GM19099 (cell line): ENCODE measurements around the gene TMEM53.

Experiments used
- POLR2A ChIP-seq: IDR thresholded peaks from 3 replicates; pipeline ENCODE4 v1.6.1; 2011; ENCODE audit warnings: low read depth; ENCODE audit not compliant: insufficient read length; ENCODE audit errors: extremely low read depth

TMEM53 gene

DNA sequence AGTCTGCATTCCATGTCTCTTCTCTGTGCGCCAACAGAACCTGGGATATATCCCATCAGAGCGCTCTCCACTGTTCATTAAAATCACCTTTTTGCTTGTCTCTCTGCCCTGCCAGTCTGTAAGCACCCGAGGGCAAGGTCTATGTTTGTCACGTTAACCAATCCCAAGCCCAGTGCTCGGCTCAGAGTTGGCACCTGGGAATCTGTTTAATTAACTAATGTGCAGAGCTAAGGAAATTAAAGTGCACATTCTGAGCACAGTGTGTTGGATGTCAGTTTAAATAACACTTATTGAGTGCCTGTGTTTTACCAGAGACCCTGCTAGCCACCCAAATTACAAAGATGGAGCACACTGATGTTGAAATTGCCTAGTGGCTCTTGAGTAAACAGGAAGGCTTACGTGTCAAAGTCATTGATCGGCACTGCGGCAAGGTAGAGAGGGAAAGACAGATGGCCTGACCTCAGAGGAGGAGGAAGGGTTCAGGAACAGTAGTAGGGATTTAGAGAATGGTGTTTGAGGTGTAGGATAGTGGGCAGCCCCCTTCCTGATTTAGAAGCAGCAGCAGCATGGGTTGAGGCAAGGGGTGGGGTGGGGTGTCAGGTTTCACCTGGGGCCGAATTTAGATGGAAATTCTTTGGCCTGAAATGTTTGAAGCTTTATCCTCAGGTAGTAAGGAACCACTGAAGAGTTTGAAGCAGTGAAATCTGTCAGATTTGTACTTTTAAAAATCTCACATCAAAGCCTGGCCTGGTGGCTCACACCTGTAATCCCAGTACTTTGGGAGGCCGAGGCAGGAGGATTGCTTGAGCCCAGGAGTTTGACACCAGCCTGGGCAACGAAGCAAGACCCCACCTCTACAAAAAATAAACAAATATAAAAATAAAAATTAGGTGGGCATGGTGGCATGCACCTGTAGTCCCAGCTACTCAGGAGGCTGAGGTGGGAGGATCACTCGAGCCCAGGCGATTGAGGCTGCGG lies 7.9 kb upstream of the TMEM53 start:
- no peak for TF ChIP-seq POLR2A

- TF ChIP-seq POLR2A, result no peak
Observed at GRCh38 chr1:44679468-44679867, 5.2 kb upstream of the TMEM53 start.

- TF ChIP-seq POLR2A, result no peak
Observed at GRCh38 chr1:44678626-44679025, 4.3 kb upstream of the TMEM53 start.

DNA sequence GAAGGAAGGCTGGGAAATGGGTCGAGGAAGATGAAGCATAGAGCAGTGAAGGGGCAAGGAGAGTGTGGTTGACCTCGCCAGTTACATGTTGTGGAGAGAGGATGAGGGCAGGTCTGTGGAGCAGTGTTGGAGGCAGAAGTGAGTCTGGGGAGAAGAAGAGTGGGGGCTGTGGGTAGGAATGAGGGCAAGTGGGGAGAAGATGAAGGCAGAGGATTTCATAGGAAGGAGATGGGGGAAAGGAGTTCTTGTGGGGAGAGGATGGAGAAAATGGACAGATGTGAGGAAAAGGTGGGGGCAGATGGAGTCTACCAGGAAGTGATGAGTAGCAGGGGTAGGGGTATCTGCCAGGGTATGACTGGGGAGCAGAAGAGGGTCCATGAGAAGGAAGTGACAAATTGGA lies 3.8 kb upstream of the TMEM53 start:
- TF ChIP-seq POLR2A, result no peak

DNA sequence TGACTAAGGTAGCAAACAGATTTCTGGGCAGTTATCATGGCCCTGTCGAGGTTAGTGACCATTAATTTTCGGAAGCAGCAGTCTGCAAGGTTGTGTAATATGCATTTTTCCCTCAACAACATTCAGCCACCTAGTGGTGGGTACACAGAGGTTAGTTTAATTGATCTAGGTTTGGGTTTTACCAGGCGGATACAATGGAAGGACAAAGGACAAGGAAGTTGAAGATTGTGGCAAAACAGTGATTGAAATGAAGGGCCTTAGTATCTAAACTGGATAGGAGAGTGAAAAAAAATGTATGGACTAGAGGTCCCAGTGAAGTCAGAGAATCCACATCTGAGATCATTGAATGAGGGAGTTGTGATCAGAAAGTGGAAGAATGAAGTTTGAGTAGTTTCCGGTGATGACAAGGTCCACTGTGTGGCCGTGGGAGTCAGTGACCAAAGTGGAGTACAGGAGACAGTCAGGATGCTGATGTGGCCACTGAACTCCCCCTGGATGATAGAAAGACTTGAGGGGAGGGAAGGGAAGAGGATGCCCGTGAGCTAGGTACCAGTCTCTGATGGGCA lies 3.0 kb upstream of the TMEM53 start:
- TF ChIP-seq POLR2A, result no peak

GRCh38 chr1:44676484-44677200 lies 2.4 kb upstream of the TMEM53 start:
- no peak for TF ChIP-seq POLR2A

GRCh38 chr1:44675186-44675585 lies 905 bp upstream of the TMEM53 start:
- no peak for TF ChIP-seq POLR2A

- TF ChIP-seq POLR2A, result no peak
Observed at GRCh38 chr1:44673675-44674112, 587 bp downstream of the TMEM53 start.

GRCh38 chr1:44672961-44673674 lies 1.2 kb downstream of the TMEM53 start:
- TF ChIP-seq POLR2A, result no peak

DNA sequence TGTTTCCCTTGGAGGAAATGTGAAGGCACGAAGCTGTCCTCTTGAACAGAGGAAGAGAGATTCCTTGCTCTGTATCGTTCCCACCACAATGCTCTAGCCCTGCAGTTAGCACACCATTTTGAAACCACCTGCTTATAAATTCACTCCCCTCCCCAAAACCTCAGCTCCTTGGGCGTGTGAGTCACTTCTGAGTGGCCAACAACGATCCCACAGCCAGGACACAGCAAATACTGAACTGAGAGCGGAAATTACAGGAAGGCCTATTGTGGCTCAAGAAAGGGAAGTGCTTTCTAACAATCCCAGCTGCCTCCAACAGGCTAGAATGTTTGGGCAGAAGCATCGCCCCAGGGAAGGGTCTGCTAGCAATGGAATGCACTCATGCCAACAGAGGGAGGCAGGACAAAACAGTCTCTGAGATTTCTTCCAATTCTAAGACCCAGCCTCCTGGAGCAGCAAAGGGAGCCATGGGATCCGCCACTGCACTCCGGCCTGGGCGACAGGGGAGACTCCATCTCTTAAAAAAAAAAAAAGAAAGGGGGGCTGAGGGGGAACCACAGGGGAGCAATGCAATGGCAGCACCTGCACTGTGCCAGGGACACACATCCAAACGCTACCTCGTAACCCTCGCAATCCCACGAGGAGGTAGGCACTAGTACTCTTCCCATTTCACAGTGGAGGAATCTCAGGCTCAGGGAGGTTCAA lies 1.9 kb downstream of the TMEM53 start:
- peak; percentile 49 for TF ChIP-seq POLR2A

- TF ChIP-seq POLR2A, result no peak
Observed at GRCh38 chr1:44670751-44671640, 3.3 kb downstream of the TMEM53 start.

DNA sequence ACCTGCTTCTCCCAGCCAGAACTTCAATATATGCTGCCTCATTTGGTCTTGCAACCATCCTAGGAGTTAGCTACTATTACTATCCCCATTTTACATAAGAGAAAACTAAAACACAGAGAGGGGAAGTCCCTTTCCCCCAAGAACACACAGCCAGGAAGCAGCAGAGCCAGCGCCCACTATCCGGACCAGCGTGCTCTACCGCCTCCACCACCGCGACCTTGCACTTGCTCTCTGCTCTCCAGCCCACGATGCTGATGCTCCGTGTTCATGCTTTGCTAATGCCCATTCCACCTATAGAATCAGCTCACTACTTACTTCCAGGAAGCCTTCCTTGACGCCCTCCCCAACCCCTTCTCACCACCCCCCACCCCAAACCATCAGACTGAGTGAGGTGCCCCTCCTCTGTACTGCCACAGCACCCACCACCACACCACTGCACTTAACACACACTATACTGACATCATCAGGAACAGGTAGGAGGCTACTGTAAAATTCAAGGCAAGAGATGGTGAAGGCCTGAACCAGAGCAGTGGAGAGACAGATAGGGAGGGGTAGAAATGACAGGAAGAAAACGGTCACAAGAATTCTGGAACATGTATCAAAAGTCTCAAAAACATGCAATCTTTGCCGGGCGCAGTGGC lies 9.4 kb downstream of the TMEM53 start:
- TF ChIP-seq POLR2A, result no peak

GRCh38 chr1:44663417-44663816 lies 10.9 kb downstream of the TMEM53 start:
- no peak for TF ChIP-seq POLR2A

GRCh38 chr1:44662683-44663030 lies 11.6 kb downstream of the TMEM53 start:
- no peak for TF ChIP-seq POLR2A
